ENCODE data around the gene RAB35.
"Not testable (repeated sequence)": the region's sequence is repeated elsewhere in the genome, so short reads cannot be mapped to it uniquely, and the experiment has no call there.

RAB35 gene

GRCh38 chr12:120055231-120056000 lies 61.1 kb downstream of the RAB35 start:
- DNase-seq = peak; percentile 53

GRCh38 chr12:120054293-120054692 lies 62.3 kb downstream of the RAB35 start:
- no peak for DNase-seq

- DNase-seq = no peak
Measured at GRCh38 chr12:120051535-120051934, 65.0 kb downstream of the RAB35 start.

- no peak for DNase-seq
Measured at GRCh38 chr12:120049426-120049825, 67.1 kb downstream of the RAB35 start.

GRCh38 chr12:120048263-120048662 lies 68.3 kb downstream of the RAB35 start:
- no peak for DNase-seq

GRCh38 chr12:120047072-120047471 lies 69.5 kb downstream of the RAB35 start:
- DNase-seq = no peak

- not testable (repeated sequence) for DNase-seq
Measured at GRCh38 chr12:120045367-120045766, 71.2 kb downstream of the RAB35 start.

Measured in MV-4-11 (cell line).